ENCODE measurements around the gene COL2A1.

COL2A1 gene

GRCh38 chr12:47954467-47955045 is 49.7 kb downstream of the COL2A1 start:
- Histone ChIP-seq H3K4me3 (ENCODE audit: low read length) (no peak overlapping the region), H3K27me3 (ENCODE audit: low read depth, low read length) (0 out of 2 replicates have a peak, but pooled peaks cover 10% of the 10 kb centered on the region), H3K9ac (ENCODE audit: low read length) (no peak overlapping the region), H3K79me2 (ENCODE audit: low read length) (no peaks in the 10 kb centered on the region), H3K36me3 (replicated peaks; ENCODE audit: low read depth, low read length) (no peaks in the 10 kb centered on the region), H4K20me1 (ENCODE audit: insufficient read depth, low read length) (no peaks in the 10 kb centered on the region), H3K4me2 (ENCODE audit: low read length) (no peak overlapping the region), H2AFZ (ENCODE audit: low read depth, low read length) (no peak overlapping the region), H3K27ac (ENCODE audit: low read length) (no peak overlapping the region), H3K9me3 (ENCODE audit: insufficient read depth, low read length) (no peaks in the 10 kb centered on the region; the same call in 1 of the 2 replicates), H3K4me1 (ENCODE audit: low read length) (no peaks in the 10 kb centered on the region)
- no peak for TF ChIP-seq EZH2phosphoT487 (IDR thresholded peaks at IDR 0.05; ENCODE audit: low read depth)
- TF ChIP-seq, protein P1, sequence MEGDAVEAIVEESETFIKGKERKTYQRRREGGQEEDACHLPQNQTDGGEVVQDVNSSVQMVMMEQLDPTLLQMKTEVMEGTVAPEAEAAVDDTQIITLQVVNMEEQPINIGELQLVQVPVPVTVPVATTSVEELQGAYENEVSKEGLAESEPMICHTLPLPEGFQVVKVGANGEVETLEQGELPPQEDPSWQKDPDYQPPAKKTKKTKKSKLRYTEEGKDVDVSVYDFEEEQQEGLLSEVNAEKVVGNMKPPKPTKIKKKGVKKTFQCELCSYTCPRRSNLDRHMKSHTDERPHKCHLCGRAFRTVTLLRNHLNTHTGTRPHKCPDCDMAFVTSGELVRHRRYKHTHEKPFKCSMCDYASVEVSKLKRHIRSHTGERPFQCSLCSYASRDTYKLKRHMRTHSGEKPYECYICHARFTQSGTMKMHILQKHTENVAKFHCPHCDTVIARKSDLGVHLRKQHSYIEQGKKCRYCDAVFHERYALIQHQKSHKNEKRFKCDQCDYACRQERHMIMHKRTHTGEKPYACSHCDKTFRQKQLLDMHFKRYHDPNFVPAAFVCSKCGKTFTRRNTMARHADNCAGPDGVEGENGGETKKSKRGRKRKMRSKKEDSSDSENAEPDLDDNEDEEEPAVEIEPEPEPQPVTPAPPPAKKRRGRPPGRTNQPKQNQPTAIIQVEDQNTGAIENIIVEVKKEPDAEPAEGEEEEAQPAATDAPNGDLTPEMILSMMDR (IDR thresholded peaks at IDR 0.05; ENCODE audit: low read depth, low read length): no peak

DNA sequence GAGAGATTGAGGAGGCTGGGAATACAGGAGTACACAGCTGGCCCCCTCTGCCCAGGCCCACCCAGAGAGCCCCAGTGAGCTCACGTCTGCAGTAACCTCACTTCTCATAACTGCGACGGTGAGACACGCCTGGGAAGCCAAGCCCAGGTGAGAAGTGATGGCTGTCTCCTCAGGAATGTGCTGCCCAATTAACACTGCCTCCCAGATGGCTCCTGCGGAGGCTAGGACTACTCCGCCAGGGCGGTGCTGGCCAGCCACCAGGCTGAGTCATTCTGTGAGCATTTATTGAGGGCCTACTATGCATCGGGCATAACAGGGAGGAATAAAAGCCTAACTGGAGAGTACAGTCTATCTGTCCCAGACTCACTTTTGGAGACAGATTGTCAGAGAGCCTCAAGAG is 50.2 kb downstream of the COL2A1 start:
- H3K4me3 ChIP-seq (ENCODE audit: low read length): no peak overlapping the region
- TF ChIP-seq EZH2phosphoT487 (IDR thresholded peaks at IDR 0.05; ENCODE audit: low read depth): no peak
- TF ChIP-seq, protein P1 (IDR thresholded peaks at IDR 0.05; ENCODE audit: low read depth, low read length): no peak
- H3K4me1 ChIP-seq (ENCODE audit: low read length): no peaks in the 10 kb centered on the region
- 0 out of 2 replicates have a peak, but pooled peaks cover 10% of the 10 kb centered on the region for H3K27me3 ChIP-seq (ENCODE audit: low read depth, low read length)
- H2AFZ ChIP-seq (ENCODE audit: low read depth, low read length): no peak overlapping the region
- no peaks in the 10 kb centered on the region; the same call in 1 of the 2 replicates for H3K9me3 ChIP-seq (ENCODE audit: insufficient read depth, low read length)
- no peaks in the 10 kb centered on the region for H3K36me3 ChIP-seq (replicated peaks; ENCODE audit: low read depth, low read length)
- H3K27ac ChIP-seq (ENCODE audit: low read length): no peak overlapping the region
- H3K4me2 ChIP-seq (ENCODE audit: low read length): no peak overlapping the region
- no peaks in the 10 kb centered on the region for H4K20me1 ChIP-seq (ENCODE audit: insufficient read depth, low read length)
- no peaks in the 10 kb centered on the region for H3K79me2 ChIP-seq (ENCODE audit: low read length)
- H3K9ac ChIP-seq (ENCODE audit: low read length): no peak overlapping the region

DNA sequence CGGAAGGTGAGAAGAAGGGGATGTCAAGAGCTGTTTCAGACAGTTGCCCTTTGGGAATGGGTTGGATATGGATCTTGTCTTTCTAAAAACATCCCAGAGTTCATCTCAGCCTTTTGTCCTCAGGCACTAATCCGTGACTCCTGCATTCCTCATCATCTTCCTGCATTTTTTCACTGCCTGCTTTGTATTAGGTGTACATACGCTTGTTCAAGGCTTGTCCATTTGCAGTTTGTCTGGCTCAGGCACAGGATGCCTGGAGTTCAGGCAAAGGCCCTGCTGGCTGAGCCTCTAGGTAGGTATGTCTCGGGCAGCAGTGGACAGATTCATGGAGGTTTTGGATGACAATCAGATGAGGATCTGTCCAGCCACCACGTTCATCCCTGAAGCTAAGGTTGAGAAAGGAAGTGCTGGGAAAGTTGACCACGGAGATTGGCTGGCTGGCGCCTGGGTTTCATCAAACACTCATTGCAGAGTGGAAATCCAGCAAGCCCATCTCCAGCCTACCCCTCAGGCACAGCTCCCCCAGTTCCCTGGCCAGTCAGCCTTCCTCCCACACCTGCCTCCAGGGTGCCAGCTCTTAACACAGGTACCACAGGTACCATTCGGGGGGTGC is 53.3 kb downstream of the COL2A1 start:
- TF ChIP-seq, protein P1 (IDR thresholded peaks at IDR 0.05; ENCODE audit: low read depth, low read length): no peak
- TF ChIP-seq EZH2phosphoT487 (IDR thresholded peaks at IDR 0.05; ENCODE audit: low read depth): no peak
- no peaks in the 10 kb centered on the region for H4K20me1 ChIP-seq (ENCODE audit: insufficient read depth, low read length)
- H3K4me3 ChIP-seq (ENCODE audit: low read length): no peak overlapping the region
- H3K9me3 ChIP-seq (ENCODE audit: insufficient read depth, low read length): no peaks in the 10 kb centered on the region
- no peaks in the 10 kb centered on the region for H3K4me1 ChIP-seq (ENCODE audit: low read length)
- no peaks in the 10 kb centered on the region for H3K79me2 ChIP-seq (ENCODE audit: low read length)
- no peak overlapping the region for H2AFZ ChIP-seq (ENCODE audit: low read depth, low read length)
- H3K27me3 ChIP-seq (ENCODE audit: low read depth, low read length): 0 out of 2 replicates have a peak, but pooled peaks cover 10% of the 10 kb centered on the region
- no peak overlapping the region for H3K27ac ChIP-seq (ENCODE audit: low read length)
- no peaks in the 10 kb centered on the region for H3K36me3 ChIP-seq (replicated peaks; ENCODE audit: low read depth, low read length)
- H3K4me2 ChIP-seq (ENCODE audit: low read length): no peak overlapping the region
- no peak overlapping the region for H3K9ac ChIP-seq (ENCODE audit: low read length)

DNA sequence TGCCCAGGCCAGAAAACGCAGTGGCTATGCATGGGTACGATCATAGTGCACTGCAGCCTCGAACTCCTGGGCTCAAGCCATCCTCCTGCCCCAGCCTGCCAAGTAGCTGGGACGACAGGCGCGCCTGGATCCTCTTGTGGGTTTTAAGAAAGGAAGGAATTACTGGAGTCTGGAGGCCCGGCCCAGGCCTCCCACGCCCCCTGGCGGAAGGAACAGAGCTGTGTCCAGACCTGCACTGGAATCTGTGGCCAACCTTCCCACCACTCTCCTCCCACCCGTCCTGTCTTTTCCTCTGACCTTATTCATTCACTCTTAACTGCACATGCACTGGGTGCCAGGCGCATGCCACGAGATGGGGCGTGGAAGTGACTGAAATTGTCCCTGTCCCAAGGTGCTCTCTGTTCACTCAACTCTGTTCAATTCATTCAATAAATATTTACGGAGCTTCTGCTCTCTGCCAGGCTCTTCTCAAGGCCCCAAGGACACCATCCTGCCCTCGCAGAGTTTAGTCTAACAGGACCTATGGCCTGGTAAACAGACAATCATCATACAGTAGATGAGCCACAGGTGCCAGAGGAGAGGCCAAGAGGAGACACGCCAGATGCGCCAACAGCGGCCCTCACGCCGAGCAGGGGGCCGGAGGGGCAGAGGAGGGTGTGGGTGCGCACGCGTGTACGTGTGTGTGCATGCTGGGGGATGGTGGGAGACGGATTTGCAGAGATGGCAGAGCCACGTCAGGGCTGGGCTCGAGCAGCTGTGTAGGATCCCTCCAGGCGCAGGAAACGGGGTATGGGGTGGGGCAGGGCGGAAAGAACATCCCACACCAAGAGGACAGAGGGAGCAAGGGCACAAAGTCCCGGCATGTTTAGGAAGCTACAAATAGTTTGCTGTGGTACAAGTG is 54.6 kb downstream of the COL2A1 start:
- Histone ChIP-seq H3K79me2 (ENCODE audit: low read length) (no peaks in the 10 kb centered on the region), H3K9me3 (ENCODE audit: insufficient read depth, low read length) (no peaks in the 10 kb centered on the region), H4K20me1 (ENCODE audit: insufficient read depth, low read length) (no peaks in the 10 kb centered on the region), H3K4me3 (ENCODE audit: low read length) (no peak overlapping the region), H3K4me1 (ENCODE audit: low read length) (no peaks in the 10 kb centered on the region), H3K9ac (ENCODE audit: low read length) (no peak overlapping the region), H3K27me3 (ENCODE audit: low read depth, low read length) (peaks cover 17% of the 10 kb centered on the region), H3K27ac (ENCODE audit: low read length) (no peak overlapping the region), H3K4me2 (ENCODE audit: low read length) (no peak overlapping the region), H3K36me3 (replicated peaks; ENCODE audit: low read depth, low read length) (no peaks in the 10 kb centered on the region), H2AFZ (ENCODE audit: low read depth, low read length) (0 out of 2 replicates have a peak overlapping the region, but pooled peaks have one; percentile 14)
- TF ChIP-seq, protein P1 (IDR thresholded peaks at IDR 0.05; ENCODE audit: low read depth, low read length): peak; percentile 82
- TF ChIP-seq EZH2phosphoT487 (IDR thresholded peaks at IDR 0.05; ENCODE audit: low read depth): no peak
